Chondrocyte (in vitro differentiated cells): ENCODE results near the gene HSD3B7. TPM values are rescaled to one million over a fixed set of nuclear protein-coding genes. Genes with fewer than 3 reads are reported as not detected.
A peak's percentile ranks its signal among the peaks of the same experiment; 100 is the strongest.
"Not testable (repeated sequence)": the region's sequence is repeated elsewhere in the genome, so short reads cannot be mapped to it uniquely, and the experiment has no call there.

Experiments used
- DNase-seq: peaks from one replicate; pipeline ENCODE4 v3.0.0; 2021; ENCODE audit warnings: mixed read lengths, low spot score
- H3K27ac Mint-ChIP-seq: one replicate; pipeline ENCODE4 v1.8.0; 2021; ENCODE audit warnings: mild to moderate bottlenecking, moderate library complexity, mixed read lengths; ENCODE audit not compliant: unreplicated experiment
- H3K27me3 Mint-ChIP-seq: 2 replicates; pipeline ENCODE4 v1.8.0; 2021; ENCODE audit warnings: low read depth, mixed read lengths
- H3K36me3 Mint-ChIP-seq: 2 replicates; pipeline ENCODE4 v1.8.0; 2021; ENCODE audit warnings: low read depth, mixed read lengths
- H3K4me1 Mint-ChIP-seq: 2 replicates; pipeline ENCODE4 v1.8.0; 2021; ENCODE audit warnings: low read depth, mild to moderate bottlenecking, mixed read lengths
- H3K4me3 Mint-ChIP-seq: one replicate; pipeline ENCODE4 v1.8.0; 2021; ENCODE audit warnings: mild to moderate bottlenecking, moderate library complexity, mixed read lengths; ENCODE audit not compliant: unreplicated experiment
- H3K9me3 Mint-ChIP-seq: 2 replicates; pipeline ENCODE4 v1.8.0; 2021; ENCODE audit warnings: low read depth, mixed read lengths
- total RNA-seq: library from RNA; stranded (reverse); gene quantifications from 3 replicates; pipeline ENCODE4 v1.2.1, GENCODE V29; 2021
- TF ChIP-seq, protein P1 (sequence below): fragments of 200-600 bp; sonication (generic); IDR thresholded peaks from 2 replicates; pipeline ENCODE4 v1.5.0; 2021; ENCODE audit warnings: antibody characterized with exemption, mild to moderate bottlenecking, moderate library complexity

The HSD3B7 gene
- total RNA-seq, 1 donor from 2014 or later, result 12.3 TPM

DNA sequence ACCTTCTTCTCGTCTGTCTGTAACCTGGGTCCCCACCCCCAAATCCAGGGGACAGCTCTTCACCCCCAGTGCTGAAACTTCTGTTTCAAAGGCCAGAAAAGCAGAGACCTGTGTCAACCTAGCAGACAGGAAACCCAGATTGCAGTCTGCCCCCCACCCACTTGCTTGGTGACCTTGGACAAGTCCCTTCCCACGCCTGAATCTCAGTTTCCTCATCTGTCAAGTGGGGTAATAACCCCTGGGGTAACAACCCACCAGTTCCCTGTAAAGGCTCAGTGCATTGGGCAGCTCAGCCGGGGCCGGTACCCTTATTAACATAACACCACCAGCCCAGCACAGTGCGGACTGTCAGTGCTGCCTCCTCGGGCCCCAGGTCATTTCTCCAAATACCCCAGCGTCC, 24.1 kb downstream of the HSD3B7 start:
- Mint-ChIP-seq H3K4me3 (no peak overlapping the region), H3K9me3 (no peaks in the 10 kb centered on the region), H3K27me3 (peaks cover 12% of the 10 kb centered on the region), H3K27ac (no peak overlapping the region), H3K4me1 (peaks cover 17% of the 10 kb centered on the region), H3K36me3 (no peaks in the 10 kb centered on the region)
- TF ChIP-seq, protein P1, sequence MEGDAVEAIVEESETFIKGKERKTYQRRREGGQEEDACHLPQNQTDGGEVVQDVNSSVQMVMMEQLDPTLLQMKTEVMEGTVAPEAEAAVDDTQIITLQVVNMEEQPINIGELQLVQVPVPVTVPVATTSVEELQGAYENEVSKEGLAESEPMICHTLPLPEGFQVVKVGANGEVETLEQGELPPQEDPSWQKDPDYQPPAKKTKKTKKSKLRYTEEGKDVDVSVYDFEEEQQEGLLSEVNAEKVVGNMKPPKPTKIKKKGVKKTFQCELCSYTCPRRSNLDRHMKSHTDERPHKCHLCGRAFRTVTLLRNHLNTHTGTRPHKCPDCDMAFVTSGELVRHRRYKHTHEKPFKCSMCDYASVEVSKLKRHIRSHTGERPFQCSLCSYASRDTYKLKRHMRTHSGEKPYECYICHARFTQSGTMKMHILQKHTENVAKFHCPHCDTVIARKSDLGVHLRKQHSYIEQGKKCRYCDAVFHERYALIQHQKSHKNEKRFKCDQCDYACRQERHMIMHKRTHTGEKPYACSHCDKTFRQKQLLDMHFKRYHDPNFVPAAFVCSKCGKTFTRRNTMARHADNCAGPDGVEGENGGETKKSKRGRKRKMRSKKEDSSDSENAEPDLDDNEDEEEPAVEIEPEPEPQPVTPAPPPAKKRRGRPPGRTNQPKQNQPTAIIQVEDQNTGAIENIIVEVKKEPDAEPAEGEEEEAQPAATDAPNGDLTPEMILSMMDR, result no peak
- DNase-seq, result no peak

DNA sequence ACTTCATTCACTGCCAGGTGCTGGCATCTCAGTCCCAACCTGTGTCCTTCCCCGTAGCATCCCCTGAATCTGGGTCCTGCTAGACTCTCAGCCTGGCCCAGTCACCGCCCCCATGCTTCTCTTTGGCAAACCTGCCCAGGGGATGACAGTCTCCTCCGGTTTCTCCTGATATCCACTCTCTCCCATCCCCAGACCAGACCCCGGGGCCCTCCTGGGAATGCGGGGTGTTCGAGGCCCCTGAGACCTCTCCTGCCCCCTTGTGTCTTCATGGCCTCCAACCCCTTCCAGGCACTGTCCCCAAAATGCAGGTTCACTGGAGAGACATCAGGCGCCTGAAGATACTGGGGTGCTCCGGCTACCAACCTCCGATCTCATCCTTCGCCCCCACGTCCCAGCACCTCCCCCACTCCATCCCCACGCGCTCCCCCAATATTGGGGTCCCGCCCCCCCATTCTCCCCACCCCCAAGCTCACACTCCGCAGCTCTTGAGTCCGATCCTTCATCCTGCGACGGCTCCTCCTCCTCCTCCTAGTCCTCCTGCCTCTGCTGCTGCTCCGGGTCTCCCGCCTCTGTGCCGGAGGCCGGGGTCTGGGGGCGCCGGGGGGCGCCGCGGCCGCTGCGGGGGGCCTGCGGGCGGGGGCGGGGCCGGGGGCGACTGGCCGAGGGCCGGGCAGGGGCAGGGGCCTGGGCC, 25.0 kb downstream of the HSD3B7 start:
- H3K27ac Mint-ChIP-seq, result no peak overlapping the region
- H3K27me3 Mint-ChIP-seq, result peaks cover 12% of the 10 kb centered on the region
- peak overlapping the region; percentile 68 for H3K4me3 Mint-ChIP-seq
- peaks cover 17% of the 10 kb centered on the region for H3K4me1 Mint-ChIP-seq
- no peaks in the 10 kb centered on the region for H3K36me3 Mint-ChIP-seq
- TF ChIP-seq, protein P1, result no peak
- H3K9me3 Mint-ChIP-seq, result no peaks in the 10 kb centered on the region
- DNase-seq, result no peak

- TF ChIP-seq, protein P1, result no peak
- peak within 1 kb of the TSS; percentile 68 for H3K4me3 Mint-ChIP-seq
- H3K27ac Mint-ChIP-seq, result no peak within 1 kb of the TSS
- no peak for DNase-seq
- H3K36me3 Mint-ChIP-seq, result no peaks in the 10 kb centered on the region
- H3K27me3 Mint-ChIP-seq, result peaks cover 12% of the 10 kb centered on the region
- H3K4me1 Mint-ChIP-seq, result peaks cover 17% of the 10 kb centered on the region
- no peaks in the 10 kb centered on the region for H3K9me3 Mint-ChIP-seq
Observed at GRCh38 chr16:31010585-31011325, 25.7 kb downstream of the HSD3B7 start, which contains the start of gene STX1B. Gene STX1B (minus strand): TSS chr16:31010638. CDS start chr16:31010396, 242 bp downstream.

GRCh38 chr16:31011815-31012214, 26.8 kb downstream of the HSD3B7 start:
- Mint-ChIP-seq H3K27ac (peak overlapping the region; percentile 41), H3K4me3 (peak overlapping the region; percentile 59), H3K4me1 (peaks cover 17% of the 10 kb centered on the region), H3K27me3 (peaks cover 12% of the 10 kb centered on the region)
- H3K36me3 Mint-ChIP-seq, H3K9me3 Mint-ChIP-seq, DNase-seq: not testable (repeated sequence)

DNA sequence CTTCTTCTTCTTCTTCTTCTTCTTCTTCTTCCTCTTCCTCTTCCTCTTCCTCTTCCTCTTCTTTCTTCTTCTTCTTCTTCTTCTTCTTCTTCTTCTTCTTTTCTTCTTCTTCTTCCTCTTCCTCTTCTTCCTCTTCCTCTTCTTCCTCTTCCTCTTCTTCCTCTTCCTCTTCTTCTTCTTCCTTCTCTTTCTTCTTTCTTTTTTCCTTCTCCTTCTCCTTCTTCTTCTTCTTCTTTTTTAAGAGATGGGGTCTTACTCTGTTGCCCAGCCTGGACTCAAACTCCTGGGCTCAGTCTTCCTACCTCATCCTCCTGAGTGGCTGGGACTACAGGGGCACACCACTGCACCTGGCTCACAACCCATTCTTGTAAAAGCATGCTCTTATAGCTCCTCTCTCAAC, 28.3 kb downstream of the HSD3B7 start:
- not testable (repeated sequence) for H3K27ac Mint-ChIP-seq, DNase-seq, H3K9me3 Mint-ChIP-seq, H3K36me3 Mint-ChIP-seq, H3K4me3 Mint-ChIP-seq
- peaks cover 12% of the 10 kb centered on the region for H3K27me3 Mint-ChIP-seq
- peaks cover 17% of the 10 kb centered on the region for H3K4me1 Mint-ChIP-seq

- H3K27ac Mint-ChIP-seq, result no peak overlapping the region
- TF ChIP-seq, protein P1, result peak; percentile 11
- H3K4me3 Mint-ChIP-seq, result no peak overlapping the region
- H3K9me3 Mint-ChIP-seq, result no peaks in the 10 kb centered on the region
- no peak for DNase-seq
- H3K27me3 Mint-ChIP-seq, result peaks cover 12% of the 10 kb centered on the region
- H3K4me1 Mint-ChIP-seq, result peaks cover 8% of the 10 kb centered on the region
- no peaks in the 10 kb centered on the region for H3K36me3 Mint-ChIP-seq
Observed at GRCh38 chr16:31016018-31016417, 31.0 kb downstream of the HSD3B7 start.

DNA sequence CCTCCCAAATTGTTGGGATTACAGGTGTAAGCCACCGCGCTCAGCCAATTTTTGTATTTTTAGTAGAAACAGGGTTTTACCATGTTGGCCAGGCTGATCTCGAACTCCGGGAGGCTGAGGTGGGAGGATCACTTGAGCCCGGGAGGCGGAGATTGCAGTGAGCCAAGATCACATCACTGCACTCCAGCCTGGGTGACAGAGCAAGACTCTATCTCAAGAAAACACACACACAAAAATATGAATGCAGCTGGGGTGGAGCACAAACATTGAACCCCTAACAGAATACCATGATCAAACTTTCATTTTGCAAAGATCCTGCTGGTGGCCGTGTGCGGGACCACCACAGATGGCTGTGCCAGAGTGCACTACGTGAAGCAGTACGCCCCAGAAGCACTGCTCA, 32.7 kb downstream of the HSD3B7 start:
- not testable (repeated sequence) for H3K4me3 Mint-ChIP-seq, DNase-seq, H3K9me3 Mint-ChIP-seq, H3K27ac Mint-ChIP-seq, H3K27me3 Mint-ChIP-seq, H3K4me1 Mint-ChIP-seq, H3K36me3 Mint-ChIP-seq
